ENCODE results near the gene LRRC72. TPM values are rescaled to one million over a fixed set of nuclear protein-coding genes. Genes with fewer than 3 reads are reported as not detected.
A peak's percentile ranks its signal among the peaks of the same experiment; 100 is the strongest.
"Not testable (repeated sequence)": the region's sequence is repeated elsewhere in the genome, so short reads cannot be mapped to it uniquely, and the experiment has no call there.

Gene LRRC72
- total RNA-seq, 1 donor from 2014 or later: not detected

- Mint-ChIP-seq H3K4me3 (ENCODE audit: unreplicated experiment) (no peak overlapping the region), H3K36me3 (ENCODE audit: unreplicated experiment) (no peaks in the 10 kb centered on the region), H3K27ac (ENCODE audit: unreplicated experiment) (no peak overlapping the region), H3K9me3 (ENCODE audit: unreplicated experiment) (no peaks in the 10 kb centered on the region), H3K27me3 (ENCODE audit: unreplicated experiment) (no peaks in the 10 kb centered on the region), H3K4me1 (ENCODE audit: unreplicated experiment) (peaks cover 17% of the 10 kb centered on the region)
- TF ChIP-seq CTCF (IDR thresholded peaks at IDR 0.05): no peak
- DNase-seq (ENCODE audit: extremely low spot score, unreplicated experiment): no peak
These were observed 65.8 kb downstream of the LRRC72 start for GRCh38 chr7:16592395-16592794.

DNA sequence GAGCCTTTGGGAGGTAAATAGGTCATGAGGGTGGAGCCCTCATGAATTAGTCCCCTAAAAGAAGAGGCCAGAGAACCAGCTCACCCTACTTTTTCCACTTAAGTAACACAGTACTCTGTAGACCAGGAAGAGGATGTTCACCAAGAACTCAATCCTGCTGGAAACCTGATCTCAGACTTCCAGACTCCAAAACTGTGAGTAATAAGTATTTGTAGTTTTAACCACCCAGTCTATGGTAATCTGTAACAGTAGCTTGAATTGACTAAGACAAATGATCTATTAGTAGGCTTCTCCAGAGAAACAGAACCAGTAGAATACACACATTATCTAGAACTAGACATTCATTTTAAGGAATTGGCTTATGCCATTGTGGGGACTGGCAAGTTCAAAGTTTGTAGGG is 67.4 kb downstream of the LRRC72 start:
- Mint-ChIP-seq H3K27ac (ENCODE audit: unreplicated experiment) (no peak overlapping the region), H3K9me3 (ENCODE audit: unreplicated experiment) (no peaks in the 10 kb centered on the region), H3K36me3 (ENCODE audit: unreplicated experiment) (no peaks in the 10 kb centered on the region), H3K27me3 (ENCODE audit: unreplicated experiment) (no peaks in the 10 kb centered on the region), H3K4me1 (ENCODE audit: unreplicated experiment) (peaks cover 17% of the 10 kb centered on the region), H3K4me3 (ENCODE audit: unreplicated experiment) (no peak overlapping the region)
- no peak for DNase-seq (ENCODE audit: extremely low spot score, unreplicated experiment)
- TF ChIP-seq CTCF (IDR thresholded peaks at IDR 0.05): no peak

- no peak overlapping the region for H3K4me3 Mint-ChIP-seq (ENCODE audit: unreplicated experiment)
- peaks cover 17% of the 10 kb centered on the region for H3K4me1 Mint-ChIP-seq (ENCODE audit: unreplicated experiment)
- peaks cover 1% of the 10 kb centered on the region for H3K36me3 Mint-ChIP-seq (ENCODE audit: unreplicated experiment)
- peak overlapping the region; percentile 62 for H3K27ac Mint-ChIP-seq (ENCODE audit: unreplicated experiment)
- H3K9me3 Mint-ChIP-seq (ENCODE audit: unreplicated experiment): no peaks in the 10 kb centered on the region
- DNase-seq (ENCODE audit: extremely low spot score, unreplicated experiment): no peak
- no peak for TF ChIP-seq CTCF (IDR thresholded peaks at IDR 0.05)
- no peaks in the 10 kb centered on the region for H3K27me3 Mint-ChIP-seq (ENCODE audit: unreplicated experiment)
These were observed 68.1 kb downstream of the LRRC72 start for GRCh38 chr7:16594676-16595075.

- not testable (repeated sequence) for H3K4me3 Mint-ChIP-seq (ENCODE audit: unreplicated experiment); H3K9me3 Mint-ChIP-seq (ENCODE audit: unreplicated experiment); H3K36me3 Mint-ChIP-seq (ENCODE audit: unreplicated experiment); H3K27me3 Mint-ChIP-seq (ENCODE audit: unreplicated experiment); DNase-seq (ENCODE audit: extremely low spot score, unreplicated experiment); H3K27ac Mint-ChIP-seq (ENCODE audit: unreplicated experiment)
- peaks cover 17% of the 10 kb centered on the region for H3K4me1 Mint-ChIP-seq (ENCODE audit: unreplicated experiment)
These were observed 69.0 kb downstream of the LRRC72 start for GRCh38 chr7:16595596-16595995.

DNA sequence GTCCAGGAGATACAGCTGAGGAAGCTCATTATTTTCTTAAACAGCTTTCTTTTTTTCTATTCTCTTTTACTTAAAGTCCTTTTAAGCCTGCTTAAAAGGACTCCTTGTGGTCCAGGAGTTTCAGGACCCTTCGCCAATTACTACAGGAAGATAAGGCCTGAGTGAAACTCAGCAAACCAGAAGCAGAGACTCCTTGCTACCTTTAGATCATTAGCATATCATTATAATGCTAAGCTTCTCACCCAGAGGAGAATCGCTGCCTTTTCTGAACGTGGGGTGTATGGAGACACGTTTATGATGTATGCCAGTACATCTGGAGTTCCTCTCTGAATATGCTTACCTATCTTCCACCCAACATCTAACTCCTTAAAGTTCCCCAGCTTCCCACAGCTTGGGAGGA is 71.4 kb downstream of the LRRC72 start:
- H3K9me3 Mint-ChIP-seq (ENCODE audit: unreplicated experiment): no peaks in the 10 kb centered on the region
- no peaks in the 10 kb centered on the region for H3K27me3 Mint-ChIP-seq (ENCODE audit: unreplicated experiment)
- no peak for TF ChIP-seq CTCF (IDR thresholded peaks at IDR 0.05)
- H3K4me1 Mint-ChIP-seq (ENCODE audit: unreplicated experiment): peaks cover 17% of the 10 kb centered on the region
- H3K4me3 Mint-ChIP-seq (ENCODE audit: unreplicated experiment): no peak overlapping the region
- H3K36me3 Mint-ChIP-seq (ENCODE audit: unreplicated experiment): peaks cover 22% of the 10 kb centered on the region
- no peak for DNase-seq (ENCODE audit: extremely low spot score, unreplicated experiment)
- H3K27ac Mint-ChIP-seq (ENCODE audit: unreplicated experiment): no peak overlapping the region

GRCh38 chr7:16599860-16600259 is 73.2 kb downstream of the LRRC72 start:
- H3K36me3 Mint-ChIP-seq (ENCODE audit: unreplicated experiment): peaks cover 35% of the 10 kb centered on the region
- H3K27ac Mint-ChIP-seq (ENCODE audit: unreplicated experiment): no peak overlapping the region
- TF ChIP-seq CTCF (IDR thresholded peaks at IDR 0.05): no peak
- H3K9me3 Mint-ChIP-seq (ENCODE audit: unreplicated experiment): no peaks in the 10 kb centered on the region
- H3K4me1 Mint-ChIP-seq (ENCODE audit: unreplicated experiment): peaks cover 11% of the 10 kb centered on the region
- H3K27me3 Mint-ChIP-seq (ENCODE audit: unreplicated experiment): no peaks in the 10 kb centered on the region
- DNase-seq (ENCODE audit: extremely low spot score, unreplicated experiment): no peak
- no peak overlapping the region for H3K4me3 Mint-ChIP-seq (ENCODE audit: unreplicated experiment)
